Stromal cell of bone marrow (primary cell): ENCODE results near the gene CPD.
"Not testable (repeated sequence)": the region's sequence is repeated elsewhere in the genome, so short reads cannot be mapped to it uniquely, and the experiment has no call there.

ENCODE experiments used
- DNase-seq: peaks from one replicate; pipeline ENCODE4 v3.0.0-alpha.2; 2012; ENCODE audit warnings: low read depth

The CPD gene

DNA sequence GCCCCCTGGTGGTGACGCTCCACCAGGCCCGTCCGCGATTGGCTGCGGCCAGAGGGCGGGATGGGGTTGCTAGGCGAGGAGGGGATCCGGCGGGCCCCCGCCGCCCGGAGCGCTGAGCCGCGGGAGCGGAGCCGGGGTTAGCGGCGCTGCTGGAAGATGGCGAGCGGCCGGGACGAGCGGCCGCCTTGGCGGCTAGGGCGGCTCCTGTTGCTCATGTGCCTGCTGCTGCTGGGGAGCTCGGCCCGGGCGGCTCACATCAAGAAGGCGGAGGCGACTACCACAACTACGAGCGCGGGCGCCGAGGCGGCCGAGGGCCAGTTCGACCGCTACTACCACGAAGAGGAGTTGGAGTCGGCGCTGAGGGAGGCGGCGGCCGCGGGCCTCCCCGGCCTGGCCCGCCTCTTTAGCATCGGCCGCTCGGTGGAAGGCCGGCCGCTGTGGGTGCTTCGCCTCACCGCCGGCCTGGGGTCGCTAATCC lies at the start of gene CPD:
Gene CPD (plus strand): TSS at position 103 of the 478 bp plus-strand sequence. CDS start 54 bp downstream, at position 157.
- peak; percentile 91 for DNase-seq

DNA sequence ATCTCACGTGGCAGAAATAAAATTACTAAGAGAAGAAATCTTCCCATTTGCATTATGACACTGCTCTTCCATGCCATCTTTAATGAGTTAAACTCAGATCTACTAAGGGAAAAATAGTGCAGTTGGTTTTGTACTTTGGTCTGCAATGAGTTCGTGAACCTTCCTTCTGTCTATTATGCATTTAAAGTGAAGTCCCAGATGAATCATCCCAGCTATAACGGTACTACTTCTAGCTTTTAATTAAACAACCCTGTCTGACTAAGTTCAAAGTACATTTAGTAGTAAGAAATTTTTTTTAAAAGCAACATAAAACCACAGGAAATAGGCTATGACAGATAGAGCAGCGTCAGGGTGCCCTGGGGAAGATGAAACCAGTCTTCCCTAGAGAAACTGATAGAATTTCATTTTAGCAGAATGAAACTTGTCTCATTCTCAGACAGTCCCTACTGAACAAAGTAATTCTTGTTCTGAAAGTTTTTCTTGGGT lies 46.6 kb upstream of the CPD start:
- DNase-seq: peak; percentile 25

DNA sequence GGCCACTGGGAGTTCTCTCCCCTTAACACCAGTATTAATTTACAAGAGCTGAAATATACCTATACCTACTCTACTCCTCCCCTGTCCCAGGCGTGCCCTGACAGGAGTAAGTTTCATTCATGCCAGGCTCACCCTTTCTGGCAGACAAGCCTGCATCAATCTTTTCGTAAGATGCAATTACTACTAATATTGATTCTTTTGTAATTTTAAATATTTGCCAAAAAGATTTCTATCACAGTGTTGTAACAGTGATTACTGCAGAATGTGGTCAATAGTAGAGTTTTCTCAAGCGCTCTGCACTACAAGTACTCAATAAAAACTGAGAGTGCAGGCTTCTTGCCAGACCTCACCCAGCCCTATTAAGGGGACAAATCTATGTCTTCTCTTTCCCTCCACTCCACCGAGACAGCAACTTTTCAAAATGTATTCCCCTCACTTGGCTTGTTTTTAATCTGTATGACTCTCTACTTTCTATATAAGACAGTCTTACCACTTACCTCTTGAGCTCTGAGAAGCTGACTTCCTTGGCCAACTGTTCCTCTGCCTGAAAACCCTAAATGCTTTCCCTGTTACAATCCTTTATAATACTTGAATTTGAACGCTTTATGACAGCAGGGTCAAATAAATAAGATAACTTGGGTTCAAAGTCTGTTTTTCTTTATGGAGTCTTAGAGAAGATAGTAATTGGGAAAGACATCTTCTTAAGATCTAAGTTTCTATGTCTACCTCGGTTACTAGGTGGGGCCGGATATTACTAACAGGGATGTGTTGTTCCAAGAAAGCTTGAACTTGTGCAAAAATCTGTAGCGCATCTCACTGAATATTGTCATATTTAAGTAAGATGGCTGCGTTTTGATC lies 45.0 kb upstream of the CPD start, which contains the start of gene TMIGD1:
Gene TMIGD1 (minus strand): TSS at position 555 of the 858 bp plus-strand sequence. CDS start 1,924 bp downstream, outside the sequence.
- no peak for DNase-seq

DNA sequence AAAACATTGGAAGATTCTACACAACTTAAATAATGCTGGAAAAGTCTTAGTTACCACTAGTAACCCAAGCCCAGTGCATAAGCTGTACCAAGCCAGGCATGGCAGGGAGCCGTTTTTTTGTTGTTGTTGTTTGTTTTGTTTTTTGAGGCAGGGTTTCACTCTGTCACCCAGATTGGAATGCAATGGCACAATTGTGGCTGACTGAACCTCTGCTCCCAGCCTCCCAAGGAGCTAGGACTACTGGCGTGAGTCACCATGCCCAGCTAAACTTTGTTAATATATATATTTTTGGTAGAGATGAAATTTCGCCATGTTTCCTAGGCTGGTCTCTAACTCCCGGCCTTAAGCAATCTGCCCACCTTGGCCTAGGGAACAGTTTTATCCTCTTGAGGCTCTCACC lies 44.3 kb upstream of the CPD start:
- DNase-seq: no peak

DNA sequence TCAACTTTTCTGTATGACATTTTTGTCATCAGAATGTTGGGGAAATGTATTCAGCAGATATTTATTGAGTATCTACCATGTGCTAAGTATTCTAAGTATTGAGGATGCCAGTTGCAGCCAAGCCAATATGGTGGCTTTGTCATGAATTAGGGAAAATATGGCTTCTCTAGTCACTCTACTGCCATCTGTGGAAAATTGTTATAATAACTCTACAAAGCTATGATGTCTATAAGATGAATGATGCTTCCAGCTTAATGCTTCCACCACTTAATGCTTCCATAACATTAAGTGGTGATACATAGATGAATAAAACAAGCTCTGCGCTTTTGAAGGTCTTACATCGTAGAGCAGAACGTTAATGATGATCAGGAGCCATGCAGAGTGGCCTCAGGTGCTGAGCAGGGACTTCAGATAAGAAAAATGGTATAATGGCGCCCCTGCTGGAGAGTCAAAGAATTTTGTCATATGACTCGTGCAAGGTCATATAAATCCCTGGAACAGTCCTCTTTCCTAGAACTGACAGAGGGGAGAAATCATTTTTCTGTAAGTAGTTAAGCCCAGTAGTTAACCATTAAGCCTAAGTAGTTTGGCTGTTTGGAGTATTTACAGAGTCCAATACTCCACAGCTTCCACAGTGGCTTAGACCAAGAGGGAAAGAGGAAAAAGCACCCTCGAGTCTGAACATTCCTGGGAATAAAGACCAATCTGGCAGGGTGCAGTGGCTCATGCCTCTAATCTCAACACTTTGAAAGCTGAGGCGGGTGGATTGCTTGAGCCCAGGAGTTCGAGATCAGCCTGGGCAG lies 42.2 kb upstream of the CPD start:
- DNase-seq: no peak

DNA sequence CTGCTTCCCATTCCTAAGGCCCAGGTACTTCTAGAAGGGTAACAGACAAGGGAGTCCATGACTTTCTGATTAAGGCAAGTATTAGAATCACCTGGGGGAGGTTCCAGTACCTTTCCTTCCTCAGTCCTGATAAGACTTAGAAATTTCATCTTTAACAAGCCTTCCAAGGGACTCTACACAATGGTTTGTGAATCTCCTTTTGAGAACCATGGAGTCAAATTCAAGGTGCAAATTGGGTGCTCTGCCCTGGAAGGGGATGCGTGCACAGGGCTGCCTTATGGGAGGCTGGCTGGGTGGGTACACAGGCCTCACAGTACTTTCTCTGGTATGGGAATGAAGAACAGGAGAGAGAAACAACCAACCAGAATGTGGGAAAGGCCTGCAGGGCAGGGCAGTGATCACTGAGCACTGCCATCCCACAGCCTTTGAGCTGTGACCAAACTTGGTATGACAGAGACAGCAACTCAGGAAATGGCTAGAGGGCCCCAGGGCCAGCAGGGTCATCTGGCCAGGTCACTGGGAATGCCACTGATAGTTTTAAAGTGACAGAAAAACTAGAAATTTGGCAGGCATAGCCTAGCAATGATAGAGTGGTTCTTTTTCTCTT lies 41.2 kb upstream of the CPD start:
- DNase-seq: no peak

DNA sequence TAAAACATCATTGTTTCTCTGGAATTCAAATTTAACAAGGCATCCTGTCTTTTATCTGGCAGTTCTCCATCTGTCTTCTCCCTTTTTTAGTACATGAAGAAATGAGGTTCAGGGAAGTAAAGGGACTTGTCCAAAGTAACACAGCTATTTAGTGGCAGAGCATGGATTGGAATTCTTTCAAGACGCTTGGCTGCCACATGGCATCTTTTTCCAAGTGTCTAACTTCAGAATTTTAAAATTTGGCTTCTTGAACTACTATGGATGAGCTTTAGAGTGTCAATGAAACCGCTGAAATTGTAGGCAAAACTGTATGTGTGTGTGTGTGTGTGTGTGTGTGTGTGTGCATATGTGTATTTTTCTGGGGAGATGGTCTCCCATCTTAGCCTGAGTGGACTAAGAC lies 39.6 kb upstream of the CPD start:
- no peak for DNase-seq

DNA sequence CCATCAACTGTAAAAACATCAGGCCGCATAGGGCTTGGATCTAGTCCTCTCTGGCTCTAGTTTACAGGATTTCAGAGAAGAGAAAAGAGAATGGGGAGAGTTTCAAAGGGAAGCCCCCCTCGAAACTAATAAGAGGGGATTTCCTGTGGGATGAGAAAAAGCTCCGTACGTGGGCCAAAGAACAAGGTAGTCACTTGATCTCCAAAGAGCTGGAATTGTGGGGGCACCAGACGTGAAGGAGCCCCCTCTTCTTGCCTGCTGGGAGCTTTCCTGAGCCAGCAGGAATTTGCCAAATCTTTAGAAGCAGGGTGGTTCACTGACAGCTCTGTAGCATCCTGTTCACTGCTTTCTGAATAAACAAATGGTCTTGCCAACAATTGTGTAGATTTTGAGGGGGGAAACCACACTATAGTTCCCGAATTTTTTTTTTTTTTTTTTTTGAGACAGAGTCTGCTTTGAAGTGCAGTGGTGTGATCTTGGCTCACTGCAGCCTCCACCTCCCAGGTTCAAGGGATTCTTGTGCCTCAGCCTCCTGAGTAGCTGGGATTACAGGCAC lies 37.8 kb upstream of the CPD start:
- no peak for DNase-seq

DNA sequence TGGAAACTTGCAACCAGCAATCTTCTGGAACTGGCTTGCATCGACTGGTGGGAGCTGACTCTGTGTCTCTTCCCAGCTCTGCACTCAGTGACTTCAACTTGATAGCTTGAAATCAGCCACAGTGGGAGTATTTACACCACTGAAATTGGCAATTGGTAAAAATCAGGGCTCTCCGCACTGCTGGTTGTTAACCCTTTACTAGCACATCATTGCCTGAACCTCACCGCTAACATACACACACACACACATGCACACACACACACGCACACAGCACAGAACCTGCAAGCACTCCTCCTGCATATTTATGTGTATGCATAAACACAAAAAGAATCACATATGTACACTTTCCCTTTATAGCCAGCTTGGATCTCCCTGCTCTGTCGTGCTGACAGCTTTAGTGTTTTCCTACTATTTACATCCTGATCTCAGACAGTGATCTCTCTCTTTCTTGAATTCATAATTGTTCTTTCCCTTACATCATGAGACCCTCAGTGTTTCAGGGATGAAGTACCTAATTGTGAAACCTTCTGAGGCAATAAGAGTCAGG lies 37.0 kb upstream of the CPD start:
- DNase-seq: no peak

DNA sequence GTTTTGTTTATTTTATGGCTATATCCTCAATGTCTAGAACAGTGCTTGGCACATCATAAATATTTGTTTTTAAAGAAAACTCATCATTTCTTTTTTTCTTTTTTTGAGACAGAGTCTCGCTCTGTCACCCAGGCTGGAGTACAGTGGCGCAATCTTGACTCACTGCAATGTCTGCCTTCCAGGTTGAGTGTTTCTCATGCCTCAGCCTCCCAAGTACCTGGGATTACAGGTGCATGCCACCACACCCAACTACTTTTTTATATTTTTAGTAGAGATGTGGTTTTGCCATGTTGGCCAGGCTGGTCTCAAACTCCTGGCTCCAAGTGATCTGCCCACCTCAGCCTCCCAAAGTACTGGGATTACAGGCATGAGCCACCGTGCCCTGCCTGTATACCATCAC lies 35.5 kb upstream of the CPD start:
- DNase-seq: not testable (repeated sequence)

DNA sequence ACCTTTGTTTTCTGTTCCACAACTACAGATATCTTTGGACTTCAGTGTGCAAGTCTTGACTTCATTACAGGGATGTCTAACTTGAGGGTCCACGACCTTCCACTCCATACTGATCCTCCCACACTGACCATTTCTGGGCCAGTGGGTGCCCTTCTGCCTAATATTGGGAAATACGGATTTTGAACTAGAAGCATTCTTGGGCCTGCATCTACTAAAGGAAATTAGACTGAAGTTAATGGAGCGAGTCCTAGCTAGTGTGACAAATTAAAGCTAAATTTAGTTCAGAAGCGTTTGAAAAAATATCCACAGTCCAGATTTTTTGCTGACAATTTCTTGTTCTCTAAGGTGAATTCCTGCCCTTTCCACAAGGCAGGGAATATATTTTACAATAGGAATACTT lies 34.9 kb upstream of the CPD start:
- no peak for DNase-seq

DNA sequence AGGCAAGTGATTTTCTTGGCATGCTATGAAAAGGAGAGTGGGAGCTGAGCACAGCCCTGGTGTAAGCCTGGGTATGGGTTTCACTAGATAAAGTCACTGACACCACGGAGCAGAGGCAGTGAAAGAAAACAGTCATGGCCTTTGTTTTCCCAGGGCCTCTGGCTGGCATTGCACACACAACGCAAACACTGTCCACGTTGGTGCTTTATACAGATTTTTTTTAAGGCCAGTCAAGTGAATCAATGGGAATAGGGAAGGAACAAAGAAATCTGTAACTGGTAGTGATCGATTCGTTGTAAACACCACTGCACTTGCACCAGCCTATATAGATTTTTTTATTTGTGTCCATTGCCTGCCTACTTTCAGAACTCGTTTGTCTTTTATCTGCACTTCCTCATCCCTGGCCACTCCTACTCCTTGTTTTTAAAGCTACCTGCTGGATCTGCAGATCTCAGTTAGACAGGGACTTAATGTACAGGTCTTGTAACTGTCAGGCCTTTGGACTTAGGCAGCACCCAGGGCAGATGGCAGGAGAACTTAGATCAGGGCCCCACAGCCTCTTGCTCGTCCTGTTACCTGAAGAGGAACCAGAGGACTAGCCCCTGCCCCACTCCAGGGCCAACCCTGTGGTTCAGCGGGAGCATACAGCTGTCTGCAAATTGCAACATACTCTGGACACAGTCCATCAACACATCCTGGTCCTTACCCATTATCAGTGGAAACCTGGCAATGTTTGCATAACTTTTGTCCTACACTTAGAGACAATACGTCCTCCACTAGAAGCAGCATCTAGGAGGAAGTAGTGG lies 34.2 kb upstream of the CPD start:
- DNase-seq: no peak

DNA sequence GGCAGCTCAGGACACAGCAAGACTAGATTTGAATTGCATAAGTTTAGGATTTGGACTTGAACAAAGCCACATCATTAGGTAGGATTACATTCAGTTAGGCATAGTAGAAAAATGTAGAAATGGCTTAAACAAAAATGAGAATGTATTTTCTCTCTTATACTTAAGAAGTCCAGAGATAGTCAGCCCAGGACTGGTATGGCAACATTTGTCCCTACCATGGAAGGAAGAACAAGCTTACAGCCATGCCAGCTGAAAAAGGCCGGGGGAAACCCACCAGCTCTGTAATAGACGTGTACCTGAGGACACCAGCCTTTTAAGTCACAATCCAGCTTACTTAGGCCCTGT lies 33.7 kb upstream of the CPD start:
- no peak for DNase-seq

DNA sequence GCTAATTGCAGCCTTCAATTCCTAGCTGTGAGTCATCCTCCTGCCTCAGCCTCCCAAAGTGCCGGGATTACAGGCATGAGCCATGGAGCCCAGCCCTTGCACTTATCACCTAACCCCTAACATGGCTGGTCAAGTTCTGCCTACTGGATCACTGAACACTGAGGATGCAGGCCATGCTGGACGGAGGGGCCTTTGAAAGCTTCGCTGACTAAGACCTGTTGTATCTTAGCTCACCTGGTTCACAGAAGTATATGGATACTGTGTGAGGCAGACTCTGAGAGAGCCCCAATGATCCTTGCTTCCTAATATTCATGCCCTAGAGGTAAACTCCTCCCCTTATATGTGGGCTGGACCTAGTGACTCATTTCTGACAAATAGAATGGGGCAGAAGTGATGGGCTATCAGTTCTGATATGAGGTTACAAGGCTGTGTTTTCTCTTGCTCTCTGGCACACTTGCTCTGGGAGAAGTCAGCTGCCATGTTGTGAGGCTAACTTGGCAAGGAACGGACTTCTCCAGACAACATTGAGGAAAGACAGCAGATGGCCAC lies 33.1 kb upstream of the CPD start:
- DNase-seq: no peak

DNA sequence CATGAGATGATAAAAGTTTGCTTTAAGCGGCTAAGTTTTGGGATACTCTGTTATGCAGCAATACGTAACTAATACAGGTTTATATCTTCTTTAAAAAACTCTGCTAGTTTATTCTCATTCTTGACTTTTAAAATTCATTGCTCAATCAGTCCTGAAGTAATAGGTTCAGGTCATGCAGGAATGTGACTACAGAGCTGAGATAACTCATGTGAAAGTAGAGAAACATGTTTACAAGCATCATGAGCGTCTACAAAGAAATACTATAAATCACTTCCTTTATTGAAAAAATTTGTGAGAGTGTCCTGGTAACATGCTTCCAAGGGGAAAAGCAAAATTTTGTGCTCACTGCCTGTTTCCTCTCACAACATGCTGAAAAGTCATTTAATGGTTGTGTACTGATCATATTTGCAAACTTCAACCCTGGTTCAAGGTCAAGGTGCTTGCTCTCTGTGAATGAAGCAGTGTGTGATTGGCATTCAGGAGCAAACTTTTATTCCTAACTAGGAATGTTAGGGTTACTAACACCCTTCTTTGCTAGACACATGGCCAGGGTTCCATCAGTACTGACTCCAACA lies 32.4 kb upstream of the CPD start:
- DNase-seq: no peak

DNA sequence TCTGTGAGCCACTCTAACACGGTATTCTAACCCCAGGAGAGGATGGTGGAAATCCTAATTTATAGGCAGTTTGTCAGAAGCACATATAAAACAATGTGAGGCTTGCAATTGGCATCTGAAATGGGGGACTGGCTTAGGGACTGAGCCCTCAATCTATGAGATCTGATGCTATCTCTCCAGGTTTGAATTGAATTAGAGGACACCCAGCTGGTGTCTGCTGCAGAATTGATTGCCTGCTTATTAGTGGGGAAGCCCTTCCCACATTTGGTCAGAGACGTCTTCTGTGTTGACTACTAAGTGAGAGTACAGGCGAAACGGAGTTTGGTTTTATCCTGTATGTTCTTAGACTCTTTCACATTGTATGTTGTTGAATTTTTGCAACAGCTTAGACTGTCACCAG lies 31.2 kb upstream of the CPD start:
- DNase-seq: no peak

DNA sequence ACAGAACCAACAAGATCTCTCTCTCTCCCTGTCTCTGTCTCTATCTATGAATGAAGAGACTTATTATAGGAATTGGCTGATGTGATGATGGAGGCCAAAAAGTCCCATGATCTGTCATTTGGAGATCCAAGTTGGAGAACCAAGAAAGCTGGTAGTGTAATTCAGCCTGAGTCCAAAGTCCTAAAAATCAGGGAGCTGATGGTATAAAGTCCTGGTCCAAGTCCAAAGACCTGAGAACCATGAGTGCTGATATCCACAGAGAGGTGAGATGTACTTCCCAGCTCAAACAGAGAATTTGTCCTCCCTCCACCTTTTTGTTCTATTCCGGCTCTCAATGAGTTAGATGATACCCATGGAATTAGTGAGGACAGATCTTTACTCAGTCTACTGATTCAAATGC lies 29.5 kb upstream of the CPD start:
- no peak for DNase-seq

DNA sequence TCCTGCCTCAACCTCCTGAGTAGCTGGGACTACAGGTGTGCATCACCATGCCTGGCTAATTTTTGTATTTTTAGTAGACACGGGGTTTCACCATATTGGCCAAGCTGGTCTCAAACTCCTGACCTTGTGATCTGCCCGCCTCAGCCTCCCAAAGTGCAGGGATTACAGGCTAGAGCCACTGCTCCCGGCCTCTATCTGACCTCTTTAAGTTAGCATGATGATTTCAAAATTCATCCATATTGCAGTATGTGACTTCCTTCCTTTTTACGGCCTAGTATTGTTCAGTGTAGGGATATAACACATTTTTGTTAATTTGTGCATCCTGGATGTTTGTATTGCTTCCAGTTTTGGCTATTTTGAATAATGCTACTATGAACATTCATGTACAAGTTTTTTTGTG lies 27.5 kb upstream of the CPD start:
- DNase-seq: not testable (repeated sequence)

DNA sequence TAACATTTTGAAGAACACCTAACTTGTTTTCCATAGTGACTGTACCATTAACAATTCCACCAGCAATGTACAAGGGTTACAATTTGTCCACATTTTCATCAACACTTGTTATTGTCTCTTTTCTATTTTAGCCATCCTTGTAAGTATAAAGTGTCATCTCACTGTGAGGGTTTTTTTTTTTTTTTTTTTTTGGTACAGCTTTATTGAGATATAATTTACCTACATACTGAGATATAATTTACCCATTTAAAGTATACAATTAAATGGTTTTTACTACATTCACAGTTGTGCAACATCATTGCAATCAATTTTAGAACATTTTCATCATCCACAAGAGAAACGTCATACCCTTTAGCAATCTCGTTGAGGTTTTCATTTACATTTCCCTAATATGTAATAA lies 27.0 kb upstream of the CPD start:
- no peak for DNase-seq

DNA sequence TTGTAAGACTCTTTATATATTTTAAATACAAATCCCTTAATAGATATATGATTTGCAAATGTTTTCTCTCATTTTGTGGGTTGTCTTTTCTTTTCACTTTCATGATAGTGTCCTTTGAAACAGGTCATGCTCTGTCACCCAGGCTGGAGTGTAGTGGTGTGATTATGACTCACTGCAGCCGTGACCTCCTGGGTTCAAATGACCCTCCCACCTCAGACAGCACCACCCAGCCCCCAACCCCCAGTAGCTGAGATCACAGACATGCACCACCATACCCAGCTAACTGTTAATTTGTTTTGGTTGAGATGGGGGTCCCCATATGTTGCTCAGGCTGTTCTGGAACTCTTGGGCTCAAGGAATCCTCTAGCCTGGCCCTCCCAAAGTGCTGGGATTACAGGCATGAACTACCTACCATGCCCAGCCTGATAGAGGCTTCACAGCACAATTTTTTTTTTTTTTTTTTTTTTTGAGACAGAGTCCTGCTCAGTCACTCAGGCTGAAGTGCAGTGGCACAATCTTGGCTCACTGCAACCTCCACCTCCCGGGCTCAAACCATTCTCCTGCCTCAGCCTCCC lies 26.4 kb upstream of the CPD start:
- DNase-seq: no peak
